MCF 10A (cell line): ENCODE measurements around the gene MIPOL1. TPM values are rescaled to one million over a fixed set of nuclear protein-coding genes. Genes with fewer than 3 reads are reported as not detected.
A peak's percentile ranks its signal among the peaks of the same experiment; 100 is the strongest.

Experiments used
- BruUV-seq: library from RNA; stranded (reverse); fragments of 400-500 nt; replicated peaks from 2 replicates; lab custom pipeline; 2021; lab: Mats Ljungman, UMichigan
- CTCF ChIA-PET: fragments of 300-600 bp; sonication (Branson Sonifier 250); formaldehyde crosslinking; extraction: SDS; loops from one replicate; lab custom pipeline; 2021; ENCODE audit warnings: antibody characterized with exemption, inconsistent platforms; lab: Yijun Ruan, JAX
- POLR2A ChIA-PET: fragments of 300-600, 350-650 bp; sonication (Branson Sonifier 250); formaldehyde crosslinking; extraction: SDS; loops from one replicate; lab custom pipeline; 2020; ENCODE audit warnings: antibody characterized with exemption, inconsistent platforms; lab: Yijun Ruan, JAX
- DNase-seq: peaks from one replicate; pipeline ENCODE4 v3.0.0-alpha.2; 2018; ENCODE audit not compliant: unreplicated experiment
- H3K27ac Mint-ChIP-seq: one replicate; pipeline ENCODE4 v1.8.0; 2022; ENCODE audit warnings: mild to moderate bottlenecking, low read depth, mixed read lengths; ENCODE audit not compliant: unreplicated experiment
- H3K27me3 Mint-ChIP-seq: one replicate; pipeline ENCODE4 v1.8.0; 2022; ENCODE audit warnings: mixed read lengths; ENCODE audit not compliant: insufficient read depth, unreplicated experiment
- H3K36me3 Mint-ChIP-seq: one replicate; pipeline ENCODE4 v1.8.0; 2022; ENCODE audit warnings: mild to moderate bottlenecking, moderate library complexity, mixed read lengths; ENCODE audit not compliant: insufficient read depth, unreplicated experiment
- H3K4me1 Mint-ChIP-seq: one replicate; pipeline ENCODE4 v1.8.0; 2022; ENCODE audit warnings: mixed read lengths; ENCODE audit not compliant: insufficient read depth, unreplicated experiment
- H3K4me3 Mint-ChIP-seq: one replicate; pipeline ENCODE4 v1.8.0; 2022; ENCODE audit warnings: mild to moderate bottlenecking, moderate library complexity, mixed read lengths; ENCODE audit not compliant: unreplicated experiment
- H3K9me3 Mint-ChIP-seq: one replicate; pipeline ENCODE4 v1.8.0; 2022; ENCODE audit warnings: mixed read lengths; ENCODE audit not compliant: unreplicated experiment
- CTCF ChIP-seq: fragments of 200-600 bp; IDR thresholded peaks from one replicate; pipeline ENCODE4 v1.8.0; 2022; ENCODE audit warnings: antibody characterized with exemption, mild to moderate bottlenecking; ENCODE audit not compliant: unreplicated experiment
- intact Hi-C: fragments of 100-400 bp; cut with micrococcal nuclease; formaldehyde crosslinking; loops from 2 replicates; pipeline ENCODE4 v1.14.1; 2022
- total RNA-seq: library from RNA; stranded (reverse); gene quantifications from 2 replicates; pipeline ENCODE4 v1.2.3, GENCODE V29; 2022

MIPOL1 gene
- total RNA-seq, 1 experiment from 2014 or later: 16.3 TPM

- CTCF ChIA-PET: interaction anchor here (0.5 to 1.3 kb wide), 7 partner anchors 27 to 1734 kb away, joined by 3 to 7 read pairs (median 3); no protein-coding TSS in a partner anchor
- intact Hi-C loops: loop anchor here (1.0 kb wide), 2 partner anchors 27 to 62 kb away; no protein-coding TSS in a partner anchor
- BruUV-seq: TSS peak; percentile 64
Measured at GRCh38 chr14:37171678-37172023, 26.1 kb upstream of the MIPOL1 start.

DNA sequence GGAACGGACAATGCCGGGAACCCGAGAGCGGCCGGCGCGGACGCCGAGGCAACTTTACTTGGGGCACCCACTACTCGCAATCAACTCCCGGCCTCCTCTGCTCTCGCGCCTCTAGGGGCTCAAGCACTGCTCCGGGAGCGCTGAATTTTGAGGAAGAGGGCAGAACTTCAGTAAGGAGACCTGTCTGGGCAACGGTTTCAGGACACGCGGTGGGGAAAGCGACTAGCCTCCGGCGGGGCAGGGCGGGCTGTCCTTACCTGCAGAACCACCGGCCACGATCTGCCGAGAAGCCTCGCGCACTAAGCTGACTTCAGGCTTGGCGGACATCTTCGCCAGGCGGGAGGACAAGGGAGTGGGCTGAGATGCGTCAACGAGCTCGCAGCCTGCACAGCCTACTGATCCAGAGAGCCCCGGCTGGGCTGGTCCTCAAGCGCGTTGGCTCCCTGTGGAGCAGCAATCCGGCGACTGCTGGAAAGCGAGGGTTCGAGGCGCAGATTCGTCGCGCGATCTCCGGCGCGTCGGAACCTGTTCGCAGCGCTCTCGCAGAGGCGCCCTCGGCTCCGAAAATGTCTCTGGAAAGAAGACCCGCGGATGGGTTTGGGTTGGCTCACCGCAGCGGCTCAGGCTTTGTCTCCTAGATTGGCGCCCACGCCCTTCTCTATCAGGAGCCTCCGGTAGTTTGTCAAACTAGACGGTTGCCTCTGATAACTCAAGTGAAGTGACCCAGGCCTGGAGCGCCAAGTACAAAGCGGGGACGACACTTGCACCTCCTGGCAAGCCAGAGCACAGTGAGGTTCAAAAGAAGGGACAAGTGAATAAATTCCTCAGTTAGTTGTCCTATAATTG, 25.5 kb upstream of the MIPOL1 start, which contains the start of gene SLC25A21:
SLC25A21 (minus strand) TSS at position 583 of the 846 bp plus-strand sequence.
- Mint-ChIP-seq H3K4me1 (peaks cover 5% of the 10 kb centered on the region), H3K36me3 (no peaks in the 10 kb centered on the region), H3K27me3 (no peaks in the 10 kb centered on the region), H3K4me3 (peak within 1 kb of the TSS; percentile 90), H3K9me3 (no peaks in the 10 kb centered on the region), H3K27ac (peak within 1 kb of the TSS; percentile 95)
- ChIA-PET CTCF (interaction anchor here (0.5 to 1.3 kb wide), 9 partner anchors 13 to 1734 kb away, joined by 3 to 6 read pairs (median 3); no protein-coding TSS in a partner anchor), POLR2A (interaction anchor here (0.6 to 2.3 kb wide), 21 partner anchors 10 to 955 kb away, joined by 3 to 44 read pairs (median 4); partner anchors contain the start of genes MBIP, MIPOL1 and PAX9)
- peak; percentile 11 for TF ChIP-seq CTCF
- intact Hi-C loops: loop anchor here (1.0 kb wide), 2 partner anchors 26 to 61 kb away; no protein-coding TSS in a partner anchor
- peak; percentile 85 for DNase-seq
- BruUV-seq: TSS peak; percentile 64

More at GRCh38 chr14:37171678-37172023, 26.1 kb upstream of the MIPOL1 start:
- Mint-ChIP-seq H3K9me3 (no peaks in the 10 kb centered on the region), H3K27me3 (no peaks in the 10 kb centered on the region), H3K4me1 (peaks cover 5% of the 10 kb centered on the region), H3K4me3 (peak overlapping the region; percentile 90), H3K27ac (peak overlapping the region; percentile 95), H3K36me3 (no peaks in the 10 kb centered on the region)
- DNase-seq: no peak
- POLR2A ChIA-PET: interaction anchor here (0.6 to 2.3 kb wide), 13 partner anchors 11 to 954 kb away, joined by 3 to 44 read pairs (median 4); partner anchors contain the start of gene MIPOL1
- TF ChIP-seq CTCF: no peak

- H3K9me3 Mint-ChIP-seq: no peaks in the 10 kb centered on the region
- H3K4me1 Mint-ChIP-seq: peaks cover 5% of the 10 kb centered on the region
- TF ChIP-seq CTCF: no peak
- no TSS peak for BruUV-seq
- no peak for DNase-seq
- H3K27ac Mint-ChIP-seq: peak overlapping the region; percentile 95
- ChIA-PET POLR2A (interaction anchor here (0.7 to 2.3 kb wide), 6 partner anchors 9 to 138 kb away, joined by 3 to 44 read pairs (median 6); partner anchors contain the start of gene MIPOL1), CTCF (interaction anchor here (0.6 to 1.0 kb wide), 2 partner anchors 14 to 198 kb away, joined by 3 read pairs; no protein-coding TSS in a partner anchor)
- H3K27me3 Mint-ChIP-seq: no peaks in the 10 kb centered on the region
- intact Hi-C loops: loop anchor here (1.0 kb wide), 2 partner anchors 25 to 60 kb away; no protein-coding TSS in a partner anchor
- no peaks in the 10 kb centered on the region for H3K36me3 Mint-ChIP-seq
- H3K4me3 Mint-ChIP-seq: peak overlapping the region; percentile 90
Measured at GRCh38 chr14:37172936-37173614, 24.7 kb upstream of the MIPOL1 start.
